Daoy (cell line): Measurements from ENCODE around the gene CHST15. TPM values are rescaled to one million over a fixed set of nuclear protein-coding genes. Genes with fewer than 3 reads are reported as not detected.
"Not testable (repeated sequence)": the region's sequence is repeated elsewhere in the genome, so short reads cannot be mapped to it uniquely, and the experiment has no call there.

ENCODE experiments used
- DNase-seq: peaks from one replicate; pipeline ENCODE4 v3.0.0-alpha.2; 2015; ENCODE audit warnings: low read depth
- total RNA-seq: library from RNA; depleted of rRNA; stranded (reverse); fragments of >200 nt; shearing (Covaris generic); gene quantifications from 2 replicates; pipeline ENCODE4 v1.2.3, GENCODE V29; 2014

The CHST15 gene
- total RNA-seq, 1 experiment from 2014 or later = 11.8 TPM

GRCh38 chr10:124124769-124125161 is 31.4 kb upstream of the CHST15 start:
- DNase-seq = no peak

DNA sequence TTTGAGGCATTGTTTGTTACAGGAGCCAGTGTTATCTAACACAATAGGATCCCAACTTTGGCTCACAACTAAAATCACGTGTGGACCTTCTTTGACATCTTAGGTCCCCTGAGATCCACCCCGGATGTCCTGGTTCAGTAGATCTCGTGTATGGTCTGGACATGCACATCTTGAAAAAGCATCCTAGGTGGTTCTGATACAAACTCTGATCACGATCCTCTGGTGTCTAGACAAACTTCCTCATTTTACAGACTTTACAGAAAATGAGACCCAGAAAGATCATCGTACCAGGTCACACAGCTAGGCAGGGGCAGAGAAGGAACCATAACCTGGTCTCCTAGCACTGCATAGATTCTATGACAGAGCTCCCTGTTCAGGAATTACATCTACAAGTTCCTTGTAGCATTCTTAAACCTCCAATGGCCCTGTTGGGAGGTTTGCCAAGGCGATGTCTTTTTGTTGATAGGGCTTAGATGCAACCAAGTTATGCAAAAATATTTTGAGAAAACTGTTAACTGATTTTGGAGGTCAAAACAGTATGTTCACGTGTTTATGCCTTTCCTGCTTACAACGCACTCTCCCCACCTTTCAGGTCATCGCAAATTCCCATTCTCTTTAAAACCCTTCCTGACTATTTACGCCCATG is 30.8 kb upstream of the CHST15 start:
- DNase-seq = no peak

DNA sequence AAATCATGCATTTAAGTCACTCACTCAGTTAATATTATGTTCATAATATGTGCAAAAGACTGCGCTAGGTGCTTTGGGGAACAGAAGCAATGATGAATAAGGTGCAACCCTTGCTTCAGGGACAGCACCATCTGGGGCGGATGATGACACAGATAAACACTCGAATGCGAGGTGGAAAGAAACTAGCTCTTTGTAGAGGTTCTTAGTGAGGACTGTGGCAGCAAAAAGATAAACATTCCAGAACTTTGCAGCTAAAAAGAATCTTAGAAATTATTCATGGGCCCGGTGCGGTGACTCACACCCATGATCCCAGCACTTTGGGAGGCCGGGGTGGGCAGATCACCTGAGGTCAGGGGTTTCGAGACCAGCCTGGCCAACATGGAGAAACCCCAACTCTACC is 29.8 kb upstream of the CHST15 start:
- no peak for DNase-seq

- no peak for DNase-seq
Measured at GRCh38 chr10:124122211-124122610, 28.8 kb upstream of the CHST15 start.

GRCh38 chr10:124120410-124121061 is 27.1 kb upstream of the CHST15 start:
- no peak for DNase-seq

DNA sequence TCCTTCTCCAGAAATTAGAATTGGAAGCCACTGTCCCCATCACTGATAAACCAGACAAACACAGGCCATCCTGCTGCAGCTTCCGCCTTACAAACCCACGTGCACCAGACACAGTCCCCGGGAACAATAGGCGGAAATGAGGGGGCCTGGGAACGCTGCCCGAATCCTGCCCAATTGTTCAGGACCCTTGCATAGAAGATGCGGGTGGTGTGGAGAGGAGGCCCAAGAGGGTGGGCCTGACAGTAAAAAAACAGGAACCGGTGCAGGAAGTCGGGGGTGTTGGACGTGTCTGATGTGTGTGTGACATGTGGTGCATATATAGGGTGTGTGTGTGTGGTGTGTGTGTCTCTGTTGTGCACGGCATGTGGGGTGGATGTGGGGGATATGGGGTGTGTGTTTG is 26.5 kb upstream of the CHST15 start:
- no peak for DNase-seq

- no peak for DNase-seq
Measured at GRCh38 chr10:124119216-124119615, 25.8 kb upstream of the CHST15 start.

DNA sequence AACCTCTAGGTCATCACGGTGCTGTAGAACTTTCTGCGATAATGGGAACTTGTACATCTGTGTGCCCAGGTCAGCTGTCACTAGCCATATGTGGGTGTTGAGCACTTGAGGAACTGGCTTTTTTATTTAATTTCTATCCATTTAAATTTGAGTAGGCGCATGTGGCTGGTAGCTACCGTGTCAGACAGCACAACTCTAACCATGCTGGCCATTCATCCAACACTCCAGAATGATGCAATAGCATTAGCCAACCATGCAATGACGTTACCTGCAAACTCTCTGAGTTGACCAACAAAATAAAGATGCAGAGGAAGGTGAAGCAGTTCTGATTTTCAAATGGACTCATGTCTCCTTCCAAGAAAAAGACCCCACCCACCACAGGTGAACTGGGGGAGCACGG is 24.4 kb upstream of the CHST15 start:
- DNase-seq = no peak

DNA sequence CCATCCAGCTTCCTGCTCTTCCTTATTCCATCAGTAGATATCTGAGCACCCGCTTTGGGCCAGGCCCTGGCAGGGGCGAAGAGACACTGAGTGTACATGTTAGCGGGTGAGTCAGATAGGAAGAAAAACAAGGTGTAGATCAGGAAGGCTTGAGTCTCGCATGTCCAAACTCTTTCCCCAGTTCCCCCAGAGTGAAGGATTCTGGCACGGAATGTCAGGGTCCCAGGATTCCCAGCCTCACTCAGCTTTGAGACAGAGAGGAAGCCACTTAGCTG is 24.1 kb upstream of the CHST15 start:
- no peak for DNase-seq

DNA sequence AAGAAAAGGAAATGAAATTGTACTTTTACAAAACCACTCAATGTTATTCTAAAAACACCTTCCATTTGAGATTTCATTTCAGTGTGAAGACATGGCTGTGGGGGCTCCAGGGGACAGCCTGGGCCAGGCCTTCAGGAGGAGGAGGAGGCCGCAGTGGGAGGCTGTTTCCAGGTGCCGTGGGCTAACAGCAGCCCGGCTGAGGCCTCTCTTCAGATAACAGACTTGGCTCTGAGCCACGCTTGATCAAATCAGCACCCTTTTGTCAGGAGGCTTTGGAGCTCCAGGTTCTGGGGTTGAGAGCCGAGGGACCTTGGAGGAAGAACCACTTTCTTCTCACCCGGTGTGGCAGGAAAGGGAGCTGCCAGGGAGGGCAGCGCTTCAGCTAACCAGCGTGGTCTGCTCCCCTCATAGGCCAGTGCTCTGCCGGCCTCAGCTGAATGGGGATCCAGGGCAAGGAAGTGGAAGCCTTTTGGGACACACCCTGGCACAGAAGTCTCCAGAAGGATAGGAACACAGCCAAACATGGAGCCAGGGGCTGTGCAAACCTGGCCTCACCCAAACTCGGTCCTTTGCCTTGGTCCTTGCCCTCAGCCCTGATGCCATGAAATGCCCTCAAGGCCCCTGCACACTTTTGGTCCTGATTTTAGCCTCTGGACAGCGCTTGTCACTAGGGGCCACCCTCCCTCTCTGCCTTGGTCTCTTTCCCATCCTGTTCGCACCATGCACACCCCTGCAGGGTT is 23.5 kb upstream of the CHST15 start:
- no peak for DNase-seq

GRCh38 chr10:124114696-124115095 is 21.3 kb upstream of the CHST15 start:
- no peak for DNase-seq

DNA sequence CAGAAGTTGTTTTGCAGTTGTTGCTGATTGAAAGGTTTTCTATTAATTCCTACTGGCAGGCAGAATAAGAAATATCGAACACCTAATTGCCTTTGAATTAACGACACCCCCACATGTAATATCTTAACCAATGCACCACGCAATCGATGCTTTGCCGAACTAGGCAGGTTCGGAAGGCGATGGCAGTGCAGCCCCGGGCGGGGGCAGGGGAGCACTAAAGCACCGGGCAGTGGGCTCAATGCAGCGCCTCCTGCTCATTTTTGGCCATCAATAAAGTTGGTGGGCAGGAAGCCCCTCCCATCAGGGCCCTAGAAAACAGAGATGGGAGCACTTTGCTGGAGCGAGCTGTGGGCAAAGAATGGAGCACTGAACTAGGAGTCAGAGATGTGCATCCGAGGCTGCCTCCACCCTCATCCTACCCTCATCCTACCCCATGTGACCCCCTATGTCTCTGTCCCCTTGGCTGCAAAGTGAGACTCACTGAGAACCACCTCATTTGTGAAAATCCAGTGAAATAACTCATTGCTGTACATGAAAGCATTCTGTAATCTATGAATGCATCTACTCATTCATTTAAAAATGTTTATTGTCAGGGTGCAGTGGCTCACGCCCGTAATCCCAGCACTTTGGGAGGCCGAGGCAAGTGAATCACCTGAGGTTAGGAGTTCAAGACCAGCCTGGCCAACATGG is 19.6 kb upstream of the CHST15 start:
- DNase-seq = no peak

- DNase-seq = no peak
Measured at GRCh38 chr10:124110882-124111281, 17.5 kb upstream of the CHST15 start.

DNA sequence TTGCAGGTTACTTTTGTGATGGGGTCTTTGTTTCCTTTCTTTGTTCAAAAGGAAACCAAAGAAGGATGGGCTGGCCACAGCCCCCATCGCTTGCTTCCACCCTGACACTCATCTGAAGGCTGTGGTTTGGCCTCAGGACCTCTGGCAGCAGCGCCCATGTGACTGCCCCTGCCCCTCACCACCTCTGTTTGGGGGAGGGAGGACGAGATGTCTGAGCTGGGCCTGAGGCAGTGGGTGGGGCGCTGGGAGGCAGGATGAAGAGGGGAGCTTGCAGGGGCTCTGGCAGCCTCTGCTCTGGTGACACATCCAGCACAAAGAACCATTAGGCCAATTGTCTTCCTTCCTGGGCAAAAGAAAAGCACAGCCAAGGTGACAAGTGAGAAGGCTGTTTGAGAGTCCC is 15.9 kb upstream of the CHST15 start:
- no peak for DNase-seq

DNA sequence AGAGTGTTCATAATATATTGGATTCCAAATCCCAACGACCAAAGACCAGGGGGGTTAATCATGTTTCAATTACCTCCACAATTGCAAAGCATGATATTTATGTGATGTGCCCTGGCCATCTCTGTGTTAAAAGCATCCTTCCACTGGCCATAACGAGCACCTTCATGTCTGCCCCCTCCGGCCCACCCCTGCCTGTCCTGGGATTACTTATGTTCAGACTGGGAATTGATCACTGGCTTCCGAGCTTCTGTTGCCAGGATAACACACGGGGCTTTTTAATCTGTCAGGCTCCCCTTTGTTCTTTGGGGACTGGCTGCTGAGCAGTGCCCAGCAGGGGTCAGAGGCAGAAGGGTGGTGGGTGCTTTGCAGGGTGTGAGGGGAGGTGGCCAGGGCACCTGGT is 13.7 kb upstream of the CHST15 start:
- DNase-seq = no peak

GRCh38 chr10:124106241-124106879 is 13.0 kb upstream of the CHST15 start:
- peak; percentile 80 for DNase-seq

DNA sequence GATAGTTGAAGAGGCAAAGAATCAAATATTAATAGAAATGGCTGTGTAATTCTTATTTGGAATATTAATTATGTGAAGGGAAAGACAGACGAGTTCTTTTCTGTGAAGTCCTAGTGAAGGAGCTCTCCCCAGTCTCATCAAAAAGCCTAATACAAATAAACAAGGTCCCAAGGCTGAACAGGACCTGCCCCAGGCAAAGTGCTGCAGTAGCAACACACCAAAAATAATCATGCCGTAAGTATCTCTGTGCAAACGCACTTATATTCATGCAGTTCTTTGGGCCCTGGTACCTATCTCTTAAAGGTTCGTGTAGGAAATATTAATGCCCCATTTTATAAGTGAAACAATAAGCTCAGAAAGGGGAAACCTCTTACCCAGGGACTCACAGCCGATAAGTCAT is 12.2 kb upstream of the CHST15 start:
- no peak for DNase-seq

DNA sequence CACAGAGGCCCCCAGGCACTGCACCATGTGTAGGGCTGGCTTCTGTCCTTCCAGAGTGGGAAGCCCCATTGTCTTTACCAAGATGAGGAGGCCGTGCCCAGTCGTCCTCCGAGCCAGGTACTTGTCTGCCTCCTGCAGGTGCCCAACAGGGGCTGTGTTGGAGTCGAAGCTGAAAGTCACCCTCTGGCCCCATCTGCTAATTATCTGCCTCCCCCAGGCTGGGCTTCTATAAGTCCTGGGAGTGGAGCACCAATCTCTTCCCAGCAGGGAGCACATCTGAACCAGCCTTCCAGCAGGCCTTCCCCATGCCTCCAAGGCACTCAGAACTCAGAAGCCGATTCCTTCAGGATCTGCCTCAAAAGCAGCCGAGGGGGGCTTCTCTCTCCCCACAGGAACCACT is 11.6 kb upstream of the CHST15 start:
- no peak for DNase-seq

- DNase-seq = no peak
Measured at GRCh38 chr10:124104011-124104627, 10.7 kb upstream of the CHST15 start.

DNA sequence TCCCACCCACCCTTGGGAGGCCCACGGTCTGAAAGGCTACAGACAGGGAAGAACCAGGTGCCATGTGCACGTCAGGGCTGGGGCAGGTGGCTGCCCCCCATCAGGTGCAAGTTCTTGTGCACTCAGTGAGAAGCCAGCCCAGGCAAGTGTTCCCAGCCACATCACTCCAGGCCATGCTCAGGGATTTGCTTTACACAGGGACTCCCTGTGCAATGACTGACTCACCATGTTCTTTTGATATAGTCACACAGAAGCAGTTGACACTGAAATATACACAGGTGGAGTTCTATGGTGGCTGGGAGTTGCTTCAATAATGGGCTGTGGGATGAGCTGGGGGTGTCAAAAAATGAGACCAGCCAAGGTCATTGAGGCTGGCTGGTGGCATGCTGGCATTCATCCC is 8.0 kb upstream of the CHST15 start:
- no peak for DNase-seq

DNA sequence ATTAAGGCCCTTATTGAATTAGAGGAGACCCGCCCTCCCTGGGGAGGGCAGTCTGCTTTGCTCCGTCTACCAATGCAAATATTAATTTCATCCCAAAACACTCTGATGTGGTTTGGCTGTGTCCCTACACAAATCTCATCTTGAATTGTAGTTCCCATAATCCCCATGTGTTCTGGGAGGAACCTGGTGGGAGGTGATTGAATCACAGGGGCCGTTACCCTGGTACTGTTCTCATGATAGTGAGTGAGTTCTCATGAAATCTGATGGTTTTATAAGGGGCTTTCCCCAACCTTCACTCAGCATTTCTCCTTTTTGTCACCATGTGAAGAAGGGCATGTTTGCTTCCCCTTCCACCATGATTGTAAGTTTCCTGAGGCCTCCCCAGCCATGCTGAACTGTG is 7.3 kb upstream of the CHST15 start:
- not testable (repeated sequence) for DNase-seq

DNA sequence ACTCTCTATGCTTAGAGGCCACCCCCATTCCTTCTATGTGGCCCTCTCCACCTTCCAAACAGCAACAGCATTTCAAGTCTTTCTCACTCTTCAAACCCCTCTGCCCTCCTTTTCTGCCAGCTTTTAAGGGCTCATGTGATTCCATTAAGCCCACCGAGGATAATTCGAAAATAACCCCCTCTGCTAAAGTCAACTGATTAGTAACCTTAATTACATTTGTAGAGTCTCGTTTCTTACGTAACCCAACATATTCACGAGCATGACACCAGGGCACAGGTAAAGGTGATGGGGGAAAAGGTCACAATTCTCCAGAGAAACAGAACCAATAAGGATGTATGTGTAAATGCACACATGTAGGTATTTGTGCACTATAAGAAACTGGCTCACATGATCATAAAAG is 6.7 kb upstream of the CHST15 start:
- DNase-seq = no peak
